Dedifferentiated amniotic fluid mesenchymal stem cell (primary cell): ENCODE results near the gene ARID2.

Source experiments
- DNase-seq: peaks from one replicate; pipeline ENCODE4 v3.0.0-alpha.2; 2016; ENCODE audit errors: extremely low spot score

The ARID2 gene

DNA sequence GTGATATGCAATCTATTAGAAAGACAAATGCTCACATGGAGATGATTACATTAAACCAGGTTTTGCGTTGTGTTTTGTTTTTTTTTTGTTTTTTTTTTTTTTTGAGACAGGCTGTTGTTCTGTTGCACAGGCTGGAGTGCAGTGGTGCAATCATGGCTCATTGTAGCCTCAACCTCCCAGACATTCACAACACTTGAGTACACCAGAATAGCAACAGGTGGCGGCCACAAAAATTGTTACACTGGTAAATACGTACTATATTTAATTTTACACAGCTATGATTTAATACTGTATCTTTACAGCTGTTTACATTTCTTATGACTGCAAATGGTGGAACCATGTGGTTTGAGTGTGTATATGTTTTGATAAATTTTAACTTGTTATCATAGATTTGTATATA is 200.9 kb downstream of the ARID2 start:
- DNase-seq = no peak

GRCh38 chr12:45933504-45933903 is 204.0 kb downstream of the ARID2 start:
- DNase-seq = no peak

DNA sequence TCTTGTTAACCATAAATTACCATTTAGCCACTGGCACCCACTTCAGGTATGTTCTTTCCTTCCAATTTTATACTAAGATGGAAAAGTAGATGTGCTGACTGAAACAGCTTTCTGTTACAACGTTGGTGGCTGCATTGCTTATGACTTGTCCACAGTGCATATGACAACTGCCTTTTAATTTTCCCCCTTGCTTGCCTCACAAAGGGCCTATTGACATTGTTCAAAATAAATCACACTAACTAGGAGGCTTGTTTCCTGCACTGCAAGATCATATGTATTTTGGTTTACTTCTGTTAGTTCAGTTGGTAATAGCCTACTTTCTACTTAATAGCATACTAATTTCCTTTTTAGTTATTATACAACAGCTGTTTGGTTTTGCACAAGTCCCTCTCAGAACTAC is 205.4 kb downstream of the ARID2 start:
- DNase-seq = no peak

DNA sequence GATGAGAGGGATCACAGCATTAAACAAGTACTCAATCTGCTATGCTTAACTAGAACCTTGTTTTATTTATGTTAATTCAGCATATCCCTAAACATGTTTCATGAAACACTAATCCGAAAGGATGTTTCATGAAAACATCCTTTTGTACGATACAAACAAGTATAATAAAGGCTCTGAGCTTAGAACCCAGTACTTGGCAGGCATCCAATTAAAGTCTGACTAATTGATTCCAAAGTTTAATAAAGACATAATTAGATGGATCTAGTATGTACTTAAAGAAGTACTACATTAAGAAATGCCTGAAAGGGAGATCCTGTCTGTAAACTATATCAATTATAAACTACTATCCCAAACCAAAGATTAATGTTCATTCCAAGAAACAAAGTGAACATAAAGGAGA is 209.1 kb downstream of the ARID2 start:
- DNase-seq = no peak

DNA sequence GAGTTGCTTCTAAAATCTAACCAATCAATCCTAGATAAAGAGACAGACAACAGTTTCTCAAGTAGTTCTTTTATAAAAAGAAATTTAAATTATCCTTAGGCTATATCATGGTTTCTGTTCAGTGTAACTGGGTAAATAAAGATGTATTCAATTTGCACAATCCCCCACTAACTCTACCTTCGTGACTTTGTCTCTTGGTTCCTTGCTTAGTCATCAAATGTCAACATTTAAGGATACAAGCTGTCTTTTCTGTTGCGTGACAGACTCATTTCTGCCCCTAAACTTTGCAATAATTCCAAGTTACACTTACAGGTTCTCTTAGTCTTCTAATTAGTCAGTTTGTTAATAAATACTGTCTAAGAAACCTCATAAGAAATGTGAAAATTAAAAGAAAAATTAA is 210.3 kb downstream of the ARID2 start:
- DNase-seq = no peak

DNA sequence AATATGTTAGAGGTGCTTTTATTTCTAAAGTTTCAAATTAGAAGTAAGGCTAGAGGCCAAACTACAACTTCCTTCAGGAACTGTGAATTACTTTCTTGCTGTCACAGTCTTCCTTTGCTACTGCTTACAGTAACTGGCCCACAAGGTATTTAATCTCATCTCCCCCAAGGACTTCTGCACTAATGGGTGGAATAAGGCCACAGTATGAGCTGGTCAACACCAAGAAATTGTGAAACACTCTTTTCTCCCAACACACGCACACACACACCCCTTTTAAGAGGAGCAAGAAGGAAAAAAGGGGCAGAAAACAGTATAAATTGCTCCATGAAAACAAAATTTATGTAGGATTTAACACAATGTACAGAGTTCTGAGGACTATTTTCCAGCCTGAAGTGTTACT is 215.3 kb downstream of the ARID2 start:
- no peak for DNase-seq

- no peak for DNase-seq
Observed at GRCh38 chr12:45946435-45946834, 216.9 kb downstream of the ARID2 start.

DNA sequence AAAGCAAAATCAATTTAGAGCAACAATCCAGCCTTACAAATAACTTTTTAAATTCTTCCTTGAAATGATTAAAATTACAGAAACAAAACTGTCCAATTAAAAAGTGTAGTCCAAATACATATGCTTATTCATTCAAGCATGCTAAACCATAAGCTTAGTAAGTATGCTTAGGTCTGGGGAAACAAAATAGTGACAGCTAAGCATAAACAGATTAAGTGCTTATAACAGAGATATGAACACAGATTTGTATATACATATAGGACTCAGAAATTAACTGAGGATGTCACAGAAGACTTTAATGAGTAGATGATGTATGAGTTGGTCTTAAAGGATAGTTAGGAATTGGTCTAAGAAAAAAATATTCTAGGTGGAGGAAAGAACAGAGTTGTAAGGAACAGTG is 219.0 kb downstream of the ARID2 start:
- DNase-seq = no peak
